ENCODE measurements around the gene EMILIN3. TPM values are rescaled to one million over a fixed set of nuclear protein-coding genes. Genes with fewer than 3 reads are reported as not detected.

Gene EMILIN3
- total RNA-seq, 1 donor from 2014 or later, result 0.40 TPM

DNA sequence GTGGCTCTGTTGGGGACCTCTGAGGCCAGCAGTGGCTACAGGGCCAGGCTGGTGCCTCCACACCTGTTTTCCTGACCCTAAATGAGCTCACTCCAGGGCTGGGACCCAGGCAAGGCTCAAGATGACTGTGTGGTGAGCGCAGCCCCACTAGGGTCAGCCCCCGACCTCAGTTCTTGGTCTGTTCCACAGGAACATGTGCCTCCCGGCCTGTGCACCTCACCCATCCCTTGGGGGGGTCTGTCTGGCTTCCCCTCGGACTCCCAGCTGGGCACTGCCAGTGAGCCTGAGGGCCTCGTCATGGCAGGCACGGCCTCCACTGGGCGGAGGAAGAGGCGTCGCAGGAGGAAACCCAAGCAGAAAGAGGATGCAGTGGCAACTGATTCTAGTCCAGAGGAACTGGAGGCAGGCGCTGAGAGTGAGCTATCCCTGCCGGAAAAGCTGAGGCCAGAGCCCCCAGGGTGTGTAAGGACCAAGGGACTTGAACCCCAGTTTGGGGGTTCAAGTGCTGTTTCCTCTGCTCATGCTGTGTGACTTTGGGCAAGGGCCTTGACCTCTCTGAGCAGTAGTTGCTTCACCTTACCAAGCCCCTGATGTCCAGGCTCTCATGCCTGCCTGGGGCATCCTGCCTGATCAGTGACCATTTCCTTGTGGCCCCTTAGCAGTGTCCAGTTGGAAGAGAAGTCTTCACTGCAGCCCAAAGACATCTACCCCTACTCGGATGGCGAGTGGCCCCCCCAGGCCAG lies 18.0 kb downstream of the EMILIN3 start:
- no peak for DNase-seq (ENCODE audit: low read depth)
- TF ChIP-seq, protein P1, sequence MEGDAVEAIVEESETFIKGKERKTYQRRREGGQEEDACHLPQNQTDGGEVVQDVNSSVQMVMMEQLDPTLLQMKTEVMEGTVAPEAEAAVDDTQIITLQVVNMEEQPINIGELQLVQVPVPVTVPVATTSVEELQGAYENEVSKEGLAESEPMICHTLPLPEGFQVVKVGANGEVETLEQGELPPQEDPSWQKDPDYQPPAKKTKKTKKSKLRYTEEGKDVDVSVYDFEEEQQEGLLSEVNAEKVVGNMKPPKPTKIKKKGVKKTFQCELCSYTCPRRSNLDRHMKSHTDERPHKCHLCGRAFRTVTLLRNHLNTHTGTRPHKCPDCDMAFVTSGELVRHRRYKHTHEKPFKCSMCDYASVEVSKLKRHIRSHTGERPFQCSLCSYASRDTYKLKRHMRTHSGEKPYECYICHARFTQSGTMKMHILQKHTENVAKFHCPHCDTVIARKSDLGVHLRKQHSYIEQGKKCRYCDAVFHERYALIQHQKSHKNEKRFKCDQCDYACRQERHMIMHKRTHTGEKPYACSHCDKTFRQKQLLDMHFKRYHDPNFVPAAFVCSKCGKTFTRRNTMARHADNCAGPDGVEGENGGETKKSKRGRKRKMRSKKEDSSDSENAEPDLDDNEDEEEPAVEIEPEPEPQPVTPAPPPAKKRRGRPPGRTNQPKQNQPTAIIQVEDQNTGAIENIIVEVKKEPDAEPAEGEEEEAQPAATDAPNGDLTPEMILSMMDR (conservative IDR thresholded peaks at IDR 0.05; ENCODE audit: low read depth, low read length), result no peak
- H3K4me3 ChIP-seq (ENCODE audit: low read depth, low read length), result no peak overlapping the region

DNA sequence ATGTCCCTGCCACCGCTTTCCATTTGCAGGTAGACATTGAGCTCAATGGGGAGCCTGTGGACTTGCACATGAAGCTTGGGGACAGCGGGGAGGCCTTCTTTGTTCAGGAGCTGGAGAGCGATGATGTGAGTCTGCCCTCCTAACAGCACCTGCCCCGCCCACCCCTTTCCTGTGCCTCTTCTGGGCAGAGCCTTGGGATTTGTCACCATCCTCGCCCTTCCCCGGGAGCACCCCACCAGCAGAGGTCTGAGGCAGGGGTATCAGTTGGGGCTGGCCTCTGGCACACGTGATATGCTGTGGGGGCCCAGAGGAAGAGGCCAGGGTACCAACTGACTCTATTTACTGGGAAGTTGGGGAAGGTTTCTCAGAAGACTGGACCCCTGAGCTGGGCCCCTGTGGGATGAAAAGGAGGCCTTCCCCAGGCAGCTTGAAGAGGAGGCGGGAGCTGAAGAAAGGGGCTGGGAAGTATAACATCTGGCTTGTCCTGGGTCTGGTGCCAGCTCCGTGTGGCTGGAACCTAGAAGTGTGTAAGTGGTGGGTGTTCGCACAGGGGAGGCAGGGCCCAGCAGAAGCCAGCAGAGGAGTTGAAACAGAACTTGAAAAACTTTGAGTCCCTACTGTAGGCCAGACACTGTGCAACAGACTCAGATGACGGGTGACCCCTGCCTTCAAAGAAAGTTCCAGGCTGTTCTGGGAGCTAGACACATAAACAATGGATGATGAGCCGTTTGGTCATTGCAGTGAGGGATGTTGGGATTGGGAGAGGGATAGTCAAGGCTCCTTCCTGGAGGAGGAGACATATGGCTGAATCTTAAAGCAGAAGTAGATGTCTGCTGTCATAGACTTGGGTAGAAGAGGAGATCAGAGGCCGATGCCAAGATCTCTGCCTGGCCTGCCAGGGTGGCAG lies 18.8 kb downstream of the EMILIN3 start:
- TF ChIP-seq, protein P1 (conservative IDR thresholded peaks at IDR 0.05; ENCODE audit: low read depth, low read length), result no peak
- no peak for DNase-seq (ENCODE audit: low read depth)
- no peak overlapping the region for H3K4me3 ChIP-seq (ENCODE audit: low read depth, low read length)

DNA sequence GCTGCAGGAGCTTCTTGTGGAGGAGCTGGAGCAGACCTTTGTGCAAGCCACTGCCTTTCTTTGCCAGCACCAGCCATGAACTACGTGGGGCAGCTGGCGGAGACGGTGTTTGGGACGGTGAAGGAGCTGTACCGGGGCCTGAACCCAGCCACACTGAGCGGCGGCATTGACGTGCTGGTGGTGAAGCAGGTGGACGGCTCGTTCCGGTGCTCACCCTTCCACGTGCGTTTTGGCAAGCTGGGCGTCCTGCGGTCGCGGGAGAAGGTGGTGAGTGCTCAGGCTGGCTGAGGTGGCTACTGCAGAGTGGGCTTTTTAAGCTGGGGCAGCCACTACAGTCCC lies 20.9 kb downstream of the EMILIN3 start:
- no peak overlapping the region for H3K4me3 ChIP-seq (ENCODE audit: low read depth, low read length)
- DNase-seq (ENCODE audit: low read depth), result no peak
- TF ChIP-seq, protein P1 (conservative IDR thresholded peaks at IDR 0.05; ENCODE audit: low read depth, low read length), result no peak

DNA sequence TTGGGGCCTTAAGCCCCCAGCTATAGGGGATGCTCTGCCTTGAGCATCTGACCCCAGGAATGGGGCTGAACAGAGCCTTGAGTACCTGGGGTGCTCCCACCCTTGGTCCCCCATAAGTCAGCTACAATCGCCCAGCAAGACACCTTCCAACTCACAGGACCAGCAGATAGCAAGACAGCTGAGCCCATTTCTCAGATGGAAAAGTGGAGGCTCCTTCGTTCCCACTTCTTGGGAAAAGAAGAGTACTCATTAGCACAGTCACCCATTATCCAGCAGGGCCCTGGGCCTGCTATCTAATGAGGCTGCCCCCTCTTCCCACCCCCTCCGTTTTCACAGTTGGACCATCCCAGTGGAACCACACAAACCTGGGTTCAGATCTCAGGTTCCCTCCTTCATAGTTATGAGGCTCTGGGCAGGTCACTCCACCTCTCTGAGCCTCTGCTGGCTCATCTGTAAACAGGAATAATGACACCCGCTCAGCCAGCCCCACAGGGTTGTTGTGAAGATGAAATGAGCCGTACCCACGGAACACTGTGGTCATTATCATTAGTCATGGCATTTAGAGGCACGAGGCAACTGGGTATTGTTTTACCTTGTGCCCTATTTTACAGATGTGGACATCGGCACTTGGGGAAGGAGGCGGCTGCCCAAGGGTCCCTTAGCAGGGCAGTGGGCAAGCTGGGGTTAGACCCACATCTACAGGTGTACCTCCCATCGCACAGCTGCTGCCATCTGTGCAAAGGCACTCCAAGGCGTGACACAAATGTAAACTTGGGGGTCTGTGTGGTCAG lies 21.5 kb downstream of the EMILIN3 start:
- DNase-seq (ENCODE audit: low read depth), result no peak

DNA sequence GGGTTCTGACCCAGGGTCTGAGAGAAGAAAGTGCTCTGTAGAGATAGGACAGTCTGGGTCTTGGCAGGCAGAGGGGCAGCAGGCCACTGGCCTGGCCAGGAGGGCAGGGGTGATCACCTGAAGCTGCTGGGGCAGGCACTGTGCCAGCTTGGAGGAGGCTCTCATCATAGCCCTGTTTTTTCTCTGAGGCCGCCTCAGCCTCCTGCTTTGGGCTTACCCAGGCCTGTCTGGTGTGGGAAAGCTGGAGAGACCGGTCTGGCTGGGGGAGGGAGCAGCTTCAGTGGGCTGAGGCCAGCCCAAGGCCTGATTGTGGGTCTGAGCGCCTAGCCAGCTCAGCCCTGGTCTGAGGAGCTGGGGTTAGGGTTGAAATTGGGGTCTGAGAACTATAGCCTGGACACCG lies 22.1 kb downstream of the EMILIN3 start:
- TF ChIP-seq, protein P1 (conservative IDR thresholded peaks at IDR 0.05; ENCODE audit: low read depth, low read length), result no peak
- H3K4me3 ChIP-seq (ENCODE audit: low read depth, low read length), result peak overlapping the region; percentile 14
- no peak for DNase-seq (ENCODE audit: low read depth)

More for the DNA sequence above, 21.5 kb downstream of the EMILIN3 start:
- no peak overlapping the region for H3K4me3 ChIP-seq (ENCODE audit: low read depth, low read length)
- TF ChIP-seq, protein P1 (conservative IDR thresholded peaks at IDR 0.05; ENCODE audit: low read depth, low read length), result no peak

DNA sequence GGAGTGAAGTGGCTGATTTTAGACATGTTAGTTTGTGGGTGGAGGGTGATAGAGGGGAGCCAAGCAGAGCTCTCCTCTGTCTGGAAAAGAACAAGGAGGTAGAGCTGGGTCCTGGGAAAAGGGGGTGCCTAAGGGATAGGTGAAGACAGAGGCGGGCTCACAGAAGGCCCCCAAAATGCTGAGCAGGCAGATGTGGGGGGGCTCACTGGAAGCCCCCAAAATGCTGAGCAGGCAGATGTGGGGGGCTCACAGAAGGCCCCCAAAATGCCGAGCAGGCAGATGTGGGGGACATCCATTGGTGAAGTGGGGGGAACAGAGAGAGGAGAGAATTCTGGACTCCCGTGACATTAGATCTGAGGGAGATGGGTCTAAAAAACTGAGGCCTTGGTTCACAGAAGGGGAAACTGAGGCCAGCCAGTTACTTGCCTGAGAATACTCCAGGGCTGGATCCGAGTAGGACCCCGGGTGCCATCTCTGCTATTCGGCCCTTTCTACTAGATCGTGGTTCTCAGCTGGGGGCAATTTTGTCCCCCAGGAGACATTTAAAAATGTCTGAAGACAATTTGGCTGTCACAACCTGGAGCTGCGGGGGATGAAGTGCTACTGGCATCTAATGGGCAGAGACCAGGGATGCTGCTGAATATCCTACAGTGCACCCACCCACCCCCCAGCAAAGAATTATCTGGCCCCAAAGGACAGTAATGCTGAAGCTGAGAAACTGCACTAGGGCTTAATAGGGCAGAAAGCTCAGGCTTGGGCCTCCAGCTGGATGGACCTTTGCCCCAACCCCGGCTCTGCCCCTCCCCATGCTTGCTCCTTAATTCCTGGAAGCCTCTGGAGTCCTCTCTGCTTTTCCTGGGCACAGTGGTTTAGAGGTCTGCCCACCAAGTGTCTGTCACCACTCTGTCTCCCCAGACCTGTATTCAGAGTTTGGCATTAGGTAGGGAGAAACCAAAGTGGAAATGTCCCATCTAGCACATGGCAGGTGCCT lies 23.8 kb downstream of the EMILIN3 start:
- DNase-seq (ENCODE audit: low read depth), result no peak
- peak overlapping the region; percentile 92 for H3K4me3 ChIP-seq (ENCODE audit: low read depth, low read length)
- TF ChIP-seq, protein P1 (conservative IDR thresholded peaks at IDR 0.05; ENCODE audit: low read depth, low read length), result no peak
